ENCODE measurements around the gene PRKCA.

DNA sequence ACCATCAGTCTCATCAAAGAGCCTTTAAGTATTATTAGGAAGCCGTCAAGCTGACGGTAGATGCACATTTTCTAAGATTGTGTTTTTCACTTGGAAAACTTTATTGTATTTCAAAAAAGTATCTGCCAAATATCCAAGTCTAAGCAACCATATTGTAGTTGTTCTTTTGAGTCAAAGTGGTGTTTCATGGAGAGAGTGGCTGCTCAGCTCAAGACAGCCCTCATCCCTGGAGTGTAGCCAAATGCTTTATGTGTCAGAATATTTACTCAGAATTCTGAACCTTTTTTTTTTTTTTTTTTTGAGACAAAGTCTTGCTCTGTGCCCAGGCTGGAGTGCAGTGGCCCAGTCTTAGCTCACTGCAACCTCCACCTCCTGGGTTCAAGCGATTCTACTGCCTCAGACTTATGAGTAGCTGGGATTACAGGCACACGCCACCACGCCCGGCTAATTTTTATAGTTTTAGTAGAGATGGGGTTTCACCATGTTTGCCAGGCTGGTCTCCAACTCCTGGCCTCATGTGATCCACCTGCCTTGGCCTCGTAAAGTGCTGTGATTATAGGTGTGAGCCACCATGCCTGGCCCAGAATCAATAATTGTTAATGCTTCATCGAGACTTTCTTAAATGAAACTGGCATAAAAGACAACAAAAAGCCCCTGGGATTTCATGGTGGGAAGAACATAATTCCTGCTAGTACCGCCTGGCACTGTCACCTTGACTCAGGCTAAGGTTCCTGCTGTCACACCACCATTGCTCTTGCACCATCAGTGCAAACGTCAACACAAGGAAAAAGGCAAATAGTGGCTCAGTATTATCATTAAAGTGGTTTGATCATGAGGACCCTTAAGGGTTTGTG lies 45.5 kb downstream of the PRKCA start:
- TF ChIP-seq, protein P1, sequence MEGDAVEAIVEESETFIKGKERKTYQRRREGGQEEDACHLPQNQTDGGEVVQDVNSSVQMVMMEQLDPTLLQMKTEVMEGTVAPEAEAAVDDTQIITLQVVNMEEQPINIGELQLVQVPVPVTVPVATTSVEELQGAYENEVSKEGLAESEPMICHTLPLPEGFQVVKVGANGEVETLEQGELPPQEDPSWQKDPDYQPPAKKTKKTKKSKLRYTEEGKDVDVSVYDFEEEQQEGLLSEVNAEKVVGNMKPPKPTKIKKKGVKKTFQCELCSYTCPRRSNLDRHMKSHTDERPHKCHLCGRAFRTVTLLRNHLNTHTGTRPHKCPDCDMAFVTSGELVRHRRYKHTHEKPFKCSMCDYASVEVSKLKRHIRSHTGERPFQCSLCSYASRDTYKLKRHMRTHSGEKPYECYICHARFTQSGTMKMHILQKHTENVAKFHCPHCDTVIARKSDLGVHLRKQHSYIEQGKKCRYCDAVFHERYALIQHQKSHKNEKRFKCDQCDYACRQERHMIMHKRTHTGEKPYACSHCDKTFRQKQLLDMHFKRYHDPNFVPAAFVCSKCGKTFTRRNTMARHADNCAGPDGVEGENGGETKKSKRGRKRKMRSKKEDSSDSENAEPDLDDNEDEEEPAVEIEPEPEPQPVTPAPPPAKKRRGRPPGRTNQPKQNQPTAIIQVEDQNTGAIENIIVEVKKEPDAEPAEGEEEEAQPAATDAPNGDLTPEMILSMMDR (IDR thresholded peaks at IDR 0.05), result no peak
- TF ChIP-seq POLR2A (IDR thresholded peaks at IDR 0.05), result no peak
